Frontal cortex (tissue), 4 donors: Measurements from ENCODE around the gene ARL2. TPM values are rescaled to one million over a fixed set of nuclear protein-coding genes. Genes with fewer than 3 reads are reported as not detected.

ENCODE experiments used
- DNase-seq, 2 donors: peaks; one replicate each; pipeline ENCODE4 v3.0.0; 2012; ENCODE audit warnings: low spot score in 2 of 2
- FAIRE-seq: peaks from 2 replicates; lab custom pipeline; 2012; peaks lifted over from hg19 to GRCh38; lab: Jason Lieb, UNC
- small RNA-seq: library from RNA; depleted of rRNA; stranded (forward); fragments of <200 nt; gene quantifications from one replicate; pipeline ENCODE3, GENCODE V24; 2014
- total RNA-seq: library from RNA; depleted of rRNA; stranded (reverse); fragments of >200 nt; gene quantifications from one replicate; pipeline ENCODE4 v1.2.3, GENCODE V29; 2014
- donor health status: control.
- donor health status: control.
- donor health status: control.

Gene ARL2
- total RNA-seq, 1 donor from 2014 or later: 50.5 TPM

DNA sequence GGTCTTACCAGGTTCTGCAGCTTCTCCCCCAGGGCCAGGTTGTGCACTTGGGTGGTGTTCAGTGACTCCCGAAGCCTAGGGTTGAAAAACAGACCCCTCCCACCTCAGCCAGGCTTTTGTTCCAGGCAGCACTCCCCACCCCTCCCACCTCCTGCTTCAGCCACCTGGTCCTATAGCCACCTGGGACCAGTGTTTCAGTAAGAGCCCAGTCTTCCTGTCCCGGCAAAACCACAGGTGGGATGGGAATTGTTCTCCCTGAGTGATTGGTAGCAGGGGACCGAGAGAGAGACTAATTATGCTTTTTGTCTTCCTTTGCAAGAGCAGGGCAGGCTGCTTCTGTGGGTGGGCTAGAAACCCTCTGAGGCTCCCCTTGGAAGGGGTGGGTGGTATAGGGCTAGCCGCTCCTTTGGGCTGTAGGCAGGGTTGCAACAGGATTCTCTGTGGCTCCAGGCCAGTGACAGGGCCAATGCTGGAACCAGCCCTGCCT lies 52.9 kb downstream of the ARL2 start:
- FAIRE-seq: no peak

GRCh38 chr11:65067446-65067845 lies 53.5 kb downstream of the ARL2 start:
- FAIRE-seq (no peak), DNase-seq (no peak)

More for the DNA sequence above, 52.9 kb downstream of the ARL2 start:
- no peak for DNase-seq

DNA sequence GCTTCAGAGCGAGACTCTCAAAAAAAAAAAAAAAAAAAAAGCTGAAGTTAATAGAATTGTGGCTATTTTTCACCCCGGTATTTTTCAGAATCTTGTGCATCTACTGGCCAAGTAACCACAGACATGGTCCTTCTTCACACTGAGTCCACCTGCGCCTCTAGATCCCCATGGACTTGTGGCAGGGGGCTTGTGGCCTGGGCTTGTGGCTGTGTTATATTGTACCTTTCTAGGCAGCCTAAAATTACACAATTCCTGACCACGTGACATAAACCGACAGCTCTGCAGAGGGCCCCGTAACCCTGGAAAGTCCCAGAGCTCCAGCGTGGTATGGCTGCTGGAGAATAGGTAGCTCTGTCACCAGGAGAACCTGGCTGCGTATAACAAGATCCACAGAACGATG lies 55.3 kb downstream of the ARL2 start:
- DNase-seq: no peak
- FAIRE-seq: no peak

Small RNA genes within 50 kb of the gene (small RNA-seq; reads per million reads assigned to genes)
- gene MIR6879: not detected
- not detected for gene SNX15

Other genes with a start within 250 kb of the ARL2 start
- 62.4 TPM for gene SF1, start 235.6 kb upstream of the ARL2 start, total RNA-seq
- 7.3 TPM for gene MAP4K2, start 210.9 kb upstream of the ARL2 start, total RNA-seq
- gene MEN1, start 203.6 kb upstream of the ARL2 start, total RNA-seq: 11.8 TPM
- under 0.01 TPM for gene CDC42BPG, start 169.5 kb upstream of the ARL2 start, total RNA-seq
- gene EHD1, start 135.5 kb upstream of the ARL2 start, total RNA-seq: 23.6 TPM
- gene ATG2A, start 97.0 kb upstream of the ARL2 start, total RNA-seq: 7.3 TPM
- 27.3 TPM for gene PPP2R5B, start 89.5 kb upstream of the ARL2 start, total RNA-seq
- gene GPHA2, start 78.3 kb upstream of the ARL2 start, total RNA-seq: not detected
- gene MAJIN, start 42.1 kb upstream of the ARL2 start, total RNA-seq: not detected
- gene BATF2, start 17.2 kb upstream of the ARL2 start, total RNA-seq: not detected
- 17.9 TPM for gene SNX15, start 13.3 kb downstream of the ARL2 start, total RNA-seq
- 5.7 TPM for gene SAC3D1, start 27.1 kb downstream of the ARL2 start, total RNA-seq
- 4.1 TPM for gene NAALADL1, start 44.4 kb downstream of the ARL2 start, total RNA-seq
- gene CDCA5, start 69.9 kb downstream of the ARL2 start, total RNA-seq: 1.6 TPM
- gene ZFPL1, start 70.1 kb downstream of the ARL2 start, total RNA-seq: 11.8 TPM
- gene VPS51, start 82.1 kb downstream of the ARL2 start, total RNA-seq: 229 TPM
- gene TM7SF2, start 97.7 kb downstream of the ARL2 start, total RNA-seq: 54.6 TPM
- 6.1 TPM for gene ZNHIT2, start 103.5 kb downstream of the ARL2 start, total RNA-seq
- 251 TPM for gene FAU, start 108.0 kb downstream of the ARL2 start, total RNA-seq
- 29.3 TPM for gene MRPL49, start 108.2 kb downstream of the ARL2 start, total RNA-seq
- 7.7 TPM for gene SYVN1, start 120.4 kb downstream of the ARL2 start, total RNA-seq
- not detected for gene SPDYC, start 156.1 kb downstream of the ARL2 start, total RNA-seq
- gene CAPN1, start 167.8 kb downstream of the ARL2 start, total RNA-seq: 48.5 TPM
- gene POLA2, start 247.8 kb downstream of the ARL2 start, total RNA-seq: 2.9 TPM